Esophagus squamous epithelium (tissue), 4 donors: ENCODE measurements around the gene HEBP1.
A peak's percentile ranks its signal among the peaks of the same experiment; 100 is the strongest.

Source experiments
- POLR2A ChIP-seq, 4 donors: fragments of 450-650 bp; IDR thresholded peaks; one replicate each; pipeline ENCODE4 v1.6.1; 2017; ENCODE audit warnings: antibody characterized with exemption in 4 of 4, mild to moderate bottlenecking in 4 of 4, moderate library complexity in 3 of 4
- TF ChIP-seq, protein P1 (sequence below), 6 experiments: fragments of 450-650 bp in 4 of 6; fragments of 200-600 bp in 2 of 6; sonication (generic) in 2 of 6; IDR thresholded peaks; one replicate each; pipeline ENCODE4 v1.5.1; 2016 to 2019; ENCODE audit warnings: antibody characterized with exemption in 6 of 6, mild to moderate bottlenecking in 4 of 6, moderate library complexity in 4 of 6

DNA sequence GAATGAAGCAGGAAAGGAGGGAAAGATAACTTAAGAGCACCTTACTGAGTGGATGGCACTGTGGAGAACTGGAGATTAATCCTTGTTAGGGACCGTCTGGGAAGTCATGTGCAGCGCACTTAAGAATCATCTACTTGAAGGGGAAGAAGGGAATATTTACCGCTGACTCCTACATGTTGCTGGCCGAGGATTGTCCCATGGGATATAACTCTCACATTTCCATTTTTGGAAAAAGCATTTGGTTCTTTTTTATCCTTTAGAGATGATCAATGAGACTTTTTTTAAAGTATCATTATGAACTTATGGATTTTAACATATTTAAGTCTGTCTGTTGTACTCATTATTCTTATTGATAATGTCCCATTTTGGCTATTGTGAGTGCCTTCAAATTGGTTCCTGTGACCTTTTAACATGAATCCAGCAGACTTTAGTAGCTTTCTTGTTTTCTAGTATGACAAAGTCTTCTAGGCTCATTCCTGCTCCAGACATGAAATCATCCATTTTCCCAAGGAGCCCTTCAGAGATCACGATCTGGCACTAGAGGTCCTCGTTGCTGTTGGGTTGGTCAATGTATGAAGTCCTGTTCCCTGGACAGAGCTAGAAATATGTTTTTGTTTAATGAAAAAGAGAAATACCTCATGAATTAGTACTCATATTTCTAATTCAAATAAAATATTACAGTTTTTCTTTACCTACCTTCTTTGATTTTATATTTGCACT, 23.9 kb upstream of the HEBP1 start:
- TF ChIP-seq, protein P1, sequence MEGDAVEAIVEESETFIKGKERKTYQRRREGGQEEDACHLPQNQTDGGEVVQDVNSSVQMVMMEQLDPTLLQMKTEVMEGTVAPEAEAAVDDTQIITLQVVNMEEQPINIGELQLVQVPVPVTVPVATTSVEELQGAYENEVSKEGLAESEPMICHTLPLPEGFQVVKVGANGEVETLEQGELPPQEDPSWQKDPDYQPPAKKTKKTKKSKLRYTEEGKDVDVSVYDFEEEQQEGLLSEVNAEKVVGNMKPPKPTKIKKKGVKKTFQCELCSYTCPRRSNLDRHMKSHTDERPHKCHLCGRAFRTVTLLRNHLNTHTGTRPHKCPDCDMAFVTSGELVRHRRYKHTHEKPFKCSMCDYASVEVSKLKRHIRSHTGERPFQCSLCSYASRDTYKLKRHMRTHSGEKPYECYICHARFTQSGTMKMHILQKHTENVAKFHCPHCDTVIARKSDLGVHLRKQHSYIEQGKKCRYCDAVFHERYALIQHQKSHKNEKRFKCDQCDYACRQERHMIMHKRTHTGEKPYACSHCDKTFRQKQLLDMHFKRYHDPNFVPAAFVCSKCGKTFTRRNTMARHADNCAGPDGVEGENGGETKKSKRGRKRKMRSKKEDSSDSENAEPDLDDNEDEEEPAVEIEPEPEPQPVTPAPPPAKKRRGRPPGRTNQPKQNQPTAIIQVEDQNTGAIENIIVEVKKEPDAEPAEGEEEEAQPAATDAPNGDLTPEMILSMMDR (IDR thresholded peaks at IDR 0.05) = peak in 4 of 6 experiments; percentile 26 to 52 (median 32)
- no peak for TF ChIP-seq POLR2A (IDR thresholded peaks at IDR 0.05)
